K562 (cell line): ENCODE measurements around the gene CSNK1G1. TPM values are rescaled to one million over a fixed set of nuclear protein-coding genes. Genes with fewer than 3 reads are reported as not detected.

Source experiments
- ATAC-seq: fragments of 200-7000 bp; cut with Tn5 transposase; 3 replicates; pipeline ENCODE4 v1.9.1; 2020; ENCODE audit warnings: moderate library complexity
- BruUV-seq: library from RNA; stranded (reverse); fragments of 400-500 nt; replicated peaks from 2 replicates; lab custom pipeline; 2021; lab: Mats Ljungman, UMichigan
- CTCF ChIA-PET: fragments of 300-600 bp; formaldehyde crosslinking; extraction: SDS; loops from one replicate; lab custom pipeline; 2021; ENCODE audit warnings: low intra/inter-chr PET ratio; lab: Yijun Ruan, JAX
- POLR2A ChIA-PET: fragments of 300-600, 350-650 bp; sonication (Branson Sonifier 250); formaldehyde crosslinking; extraction: SDS; loops from one replicate; lab custom pipeline; 2021; ENCODE audit warnings: antibody characterized with exemption, inconsistent platforms; lab: Yijun Ruan, JAX
- DNase-seq, 4 experiments: peaks; one replicate each; pipeline versions ENCODE4 v3.0.0 to v3.0.0-alpha.2; 2011 to 2018; ENCODE audit warnings: low spot score in 3 of 4, mixed read lengths in 3 of 4; ENCODE audit errors: extremely low read depth in 1 of 4
- FAIRE-seq: peaks from 2 replicates; lab custom pipeline; 2011; peaks lifted over from hg19 to GRCh38; lab: Jason Lieb, UNC
- H2AFZ ChIP-seq: 2 replicates; pipeline ENCODE4 v1.6.0; 2011; ENCODE audit warnings: low read depth, low read length, control low read depth, inconsistent platforms
- H3K27ac ChIP-seq: fragments of 200-600 bp; 3 replicates; pipeline ENCODE4 v1.8.0; 2011; ENCODE audit warnings: low read depth, mild to moderate bottlenecking, control low read depth, inconsistent platforms, low read length, moderate library complexity, mixed read lengths; ENCODE audit errors: extremely low read depth
- H3K27me3 ChIP-seq, 2 experiments: fragments of 300-600 bp in 1 of 2; 2 replicates in 1 of 2; 3 replicates in 1 of 2; pipeline versions ENCODE4 v1.6.0 to v1.8.0; 2011; ENCODE audit warnings: inconsistent platforms in 2 of 2, low read length in 2 of 2, mild to moderate bottlenecking in 1 of 2, mixed read lengths in 1 of 2, moderate library complexity in 1 of 2; ENCODE audit not compliant: control insufficient read depth in 2 of 2, insufficient read depth in 2 of 2
- H3K36me3 ChIP-seq: fragments of 300-600 bp; 3 replicates; pipeline ENCODE4 v1.8.0; 2011; ENCODE audit warnings: mild to moderate bottlenecking, low read length, inconsistent platforms; ENCODE audit not compliant: control insufficient read depth, insufficient read depth
- H3K4me1 ChIP-seq, 2 experiments: fragments of 200-600 bp in 1 of 2; replicated peaks in 1 of 2; 2 replicates in 1 of 2; 3 replicates in 1 of 2; pipeline versions ENCODE4 v1.5.1 to v1.8.0; 2011; ENCODE audit warnings: inconsistent platforms in 2 of 2, low read length in 2 of 2, mild to moderate bottlenecking in 1 of 2, mixed read lengths in 1 of 2, moderate library complexity in 1 of 2; ENCODE audit not compliant: control insufficient read depth in 2 of 2, insufficient read depth in 2 of 2
- H3K4me2 ChIP-seq: 2 replicates; pipeline ENCODE4 v1.6.1; 2011; ENCODE audit warnings: low read length, control low read depth, inconsistent platforms, mixed read lengths; ENCODE audit not compliant: insufficient read depth
- H3K4me3 ChIP-seq: fragments of 200-600 bp; sonication (generic), shearing (Covaris generic); 2 replicates; pipeline ENCODE4 v1.5.1; 2016; ENCODE audit warnings: control low read depth, inconsistent platforms
- H3K79me2 ChIP-seq: fragments of 200-600 bp; 3 replicates; pipeline ENCODE4 v1.8.0; 2011; ENCODE audit warnings: low read length, inconsistent platforms; ENCODE audit not compliant: control insufficient read depth, insufficient read depth
- H3K9ac ChIP-seq, 2 experiments: 2 replicates each; pipeline versions ENCODE4 v1.6.0 to v1.6.1; 2011; ENCODE audit warnings: low read depth in 2 of 2, low read length in 2 of 2, control low read depth in 1 of 2, inconsistent platforms in 1 of 2, mild to moderate bottlenecking in 1 of 2, mixed read lengths in 1 of 2; ENCODE audit not compliant: insufficient read depth in 1 of 2
- H3K9me1 ChIP-seq: one replicate; pipeline ENCODE4 v1.6.0; 2011; ENCODE audit warnings: inconsistent platforms, mild to moderate bottlenecking, low read length, moderate library complexity; ENCODE audit not compliant: control insufficient read depth, insufficient read depth
- H3K9me3 ChIP-seq: replicated peaks from 2 replicates; pipeline ENCODE4 v1.5.1; 2011; ENCODE audit warnings: low read depth, low read length, inconsistent platforms; ENCODE audit not compliant: control insufficient read depth, insufficient read depth
- H4K20me1 ChIP-seq: replicated peaks from 2 replicates; pipeline ENCODE4 v1.6.1; 2011; ENCODE audit warnings: low read length, inconsistent platforms, mixed read lengths; ENCODE audit not compliant: control insufficient read depth, insufficient read depth
- CBFA2T3 ChIP-seq: fragments of 450-650 bp; IDR thresholded peaks from 2 replicates; pipeline ENCODE4 v1.6.1; 2017
- COPS2 ChIP-seq: fragments of 450-650 bp; conservative IDR thresholded peaks from 2 replicates; pipeline ENCODE4 v1.6.1; 2016; ENCODE audit warnings: mild to moderate bottlenecking, moderate library complexity
- FOXM1 ChIP-seq, 2 experiments: fragments of 450-650 bp in 1 of 2; sonication (generic) in 1 of 2; formaldehyde crosslinking in 1 of 2; IDR thresholded peaks; 2 replicates each; pipeline versions ENCODE4 v1.6.1 to v1.9.0; 2017 to 2022; ENCODE audit warnings: low read depth in 2 of 2, mild to moderate bottlenecking in 2 of 2, missing genetic modification reagents in 1 of 2, moderate library complexity in 1 of 2
- KLF10 ChIP-seq: fragments of 250-450 bp; sonication (Bioruptor Pico); IDR thresholded peaks from 2 replicates; pipeline ENCODE4 v1.6.1; 2021; ENCODE audit warnings: matching md5 sums
- NFYB ChIP-seq: IDR thresholded peaks from 2 replicates; pipeline ENCODE4 v1.6.1; 2011; ENCODE audit warnings: mild to moderate bottlenecking, moderate library complexity; ENCODE audit not compliant: insufficient read length; ENCODE audit errors: extremely low read depth
- NR2F6 ChIP-seq: fragments of 450-650 bp; formaldehyde crosslinking; IDR thresholded peaks from 2 replicates; pipeline ENCODE4 v1.4.0; 2020; ENCODE audit warnings: mild to moderate bottlenecking
- RBM15 ChIP-seq: fragments of 200-400 bp; formaldehyde crosslinking; IDR thresholded peaks from 2 replicates; pipeline ENCODE4 v1.6.1; 2018; ENCODE audit warnings: mild to moderate bottlenecking, low read length, moderate library complexity; ENCODE audit not compliant: insufficient read depth
- SAFB2 ChIP-seq: fragments of 200-400 bp; formaldehyde crosslinking; IDR thresholded peaks from 2 replicates; pipeline ENCODE4 v1.6.1; 2018; ENCODE audit warnings: borderline replicate concordance, low read length, low read depth, moderate library complexity; ENCODE audit not compliant: severe bottlenecking
- TCFL5 ChIP-seq: fragments of 250-450 bp; sonication (Bioruptor Pico); conservative IDR thresholded peaks from 2 replicates; pipeline ENCODE4 v1.6.1; 2021; ENCODE audit warnings: mild to moderate bottlenecking, moderate library complexity, matching md5 sums
- TFAM ChIP-seq: fragments of 250-450 bp; sonication (Bioruptor Pico); conservative IDR thresholded peaks from 2 replicates; pipeline ENCODE4 v1.5.0; 2021; ENCODE audit warnings: mild to moderate bottlenecking, moderate library complexity
- WHSC1 ChIP-seq: IDR thresholded peaks from one replicate; pipeline ENCODE4 v1.6.1; 2012; ENCODE audit warnings: low read length, control low read depth, inconsistent platforms
- ZNF121 ChIP-seq: sonication (generic); formaldehyde crosslinking; conservative IDR thresholded peaks from 2 replicates; pipeline ENCODE4 v1.8.0; 2022; ENCODE audit warnings: missing genetic modification reagents
- ZNF551 ChIP-seq: fragments of 250-450 bp; sonication (Bioruptor Pico); IDR thresholded peaks from 2 replicates; pipeline ENCODE4 v1.5.0; 2021; ENCODE audit warnings: mild to moderate bottlenecking, moderate library complexity
- ZNF583 ChIP-seq: fragments of 250-450 bp; sonication (Bioruptor Pico); IDR thresholded peaks from 2 replicates; pipeline ENCODE4 v1.4.0; 2020
- ZNF766 ChIP-seq: fragments of 200-800 bp; sonication (Bioruptor generic); conservative IDR thresholded peaks from 2 replicates; pipeline ENCODE4 v1.6.1; 2016; ENCODE audit warnings: missing genetic modification characterization, missing compliant biosample characterization
- WGBS: fragments of 100-300 bp; shearing (Covaris generic); methylation state at CpG from one replicate; pipeline ENCODE4 v1.1.6; 2016; ENCODE audit warnings: low coverage, mixed read lengths; ENCODE audit not compliant: insufficient coverage; ENCODE audit errors: missing lambda C conversion rate; 5-methylcytosine and 5-hydroxymethylcytosine counted together
- in situ Hi-C: fragments of 300-500 bp; cut with MboI; formaldehyde crosslinking; loops from 4 replicates; pipeline ENCODE4 v1.15.0; 2018; ENCODE audit warnings: inconsistent platforms, mixed read lengths
- intact Hi-C: fragments of 100-400 bp; cut with micrococcal nuclease; formaldehyde crosslinking; loops from 2 replicates; pipeline ENCODE4 v1.14.2; 2022
- polyA plus RNA-seq, 8 experiments: library from polyadenylated mRNA; depleted of rRNA in 4 of 8; stranded (reverse) in 5 of 8; unstranded in 3 of 8; fragments of >200 nt; fragmentation: Nextera tagmentation in 2 of 8; fragmentation: Illumina TruSeq in 1 of 8; extraction: Ambion mirVana in 2 of 8; extraction: Trizol in 1 of 8; gene quantifications; 2 replicates each; pipeline versions ENCODE4 v1.2.1 to v1.2.3, GENCODE V29; 2011 to 2014; ENCODE audit warnings: inconsistent platforms in 1 of 8, missing spikeins in 1 of 8
- total RNA-seq, 7 experiments: library from RNA; depleted of rRNA in 6 of 7; stranded (reverse); fragments of >200 nt in 6 of 7; fragmentation: Illumina TruSeq in 2 of 7; extraction: Trizol in 2 of 7; gene quantifications; 2 replicates each; pipeline versions ENCODE4 v1.2.1 to v1.2.3, GENCODE V29; 2011 to 2021; ENCODE audit warnings: low replicate concordance in 1 of 7
- TF ChIP-seq, protein P1 (sequence below): sonication (generic); formaldehyde crosslinking; IDR thresholded peaks from 2 replicates; pipeline ENCODE4 v1.8.0; 2022; ENCODE audit warnings: mild to moderate bottlenecking, missing genetic modification reagents
- TF ChIP-seq, protein P2 (sequence below): fragments of 450-650 bp; IDR thresholded peaks from 2 replicates; pipeline ENCODE4 v1.6.1; 2016; ENCODE audit warnings: antibody characterized with exemption
- TF ChIP-seq, protein P3 (sequence below): fragments of 250-450 bp; sonication (Bioruptor Pico); IDR thresholded peaks from 2 replicates; pipeline ENCODE4 v1.5.0; 2021; ENCODE audit warnings: mild to moderate bottlenecking, moderate library complexity

The CSNK1G1 gene
- total and polyA plus RNA-seq, 9 of the 15 experiments (the other 6 are each of a cell fraction or from before 2014, with no cell fraction given): 4.5 to 18.5 (median 9.5) TPM

DNA sequence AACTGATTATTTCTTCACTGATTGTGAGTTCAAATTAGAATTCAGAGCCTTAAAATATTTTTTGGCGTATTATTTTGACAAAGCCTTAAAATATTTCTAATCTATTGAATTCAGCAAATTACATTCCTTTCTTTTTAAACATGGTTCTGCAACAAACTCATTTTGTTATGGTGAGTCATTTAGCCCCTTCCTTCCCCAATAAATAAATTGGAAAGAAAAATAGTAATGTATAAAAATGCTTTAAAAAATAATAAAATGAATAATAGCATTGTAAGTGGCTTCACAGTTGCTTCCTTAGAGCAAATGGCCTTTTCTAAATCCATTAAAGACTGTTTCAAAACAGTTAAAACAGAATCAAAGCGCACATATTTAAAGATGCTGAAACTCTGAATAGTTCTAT is 12.1 kb downstream of the CSNK1G1 start:
- TF ChIP-seq TFAM (no peak), RBM15 (no peak), TCFL5 (CRISPR knock-in tag) (no peak), WHSC1 (no peak), NFYB (no peak), ZNF121 (CRISPR knock-in tag) (no peak), FOXM1 (IDR thresholded peaks at IDR 0.05; ENCODE audit: low read depth) (no peak), FOXM1 (CRISPR knock-in tag; IDR thresholded peaks at IDR 0.05; ENCODE audit: low read depth) (no peak), ZNF583 (no peak), NR2F6 (no peak), CBFA2T3 (no peak), KLF10 (CRISPR knock-in tag) (no peak), SAFB2 (no peak), ZNF766 (CRISPR knock-in tag) (no peak), COPS2 (no peak), ZNF551 (CRISPR knock-in tag) (no peak)
- TF ChIP-seq, protein P1, sequence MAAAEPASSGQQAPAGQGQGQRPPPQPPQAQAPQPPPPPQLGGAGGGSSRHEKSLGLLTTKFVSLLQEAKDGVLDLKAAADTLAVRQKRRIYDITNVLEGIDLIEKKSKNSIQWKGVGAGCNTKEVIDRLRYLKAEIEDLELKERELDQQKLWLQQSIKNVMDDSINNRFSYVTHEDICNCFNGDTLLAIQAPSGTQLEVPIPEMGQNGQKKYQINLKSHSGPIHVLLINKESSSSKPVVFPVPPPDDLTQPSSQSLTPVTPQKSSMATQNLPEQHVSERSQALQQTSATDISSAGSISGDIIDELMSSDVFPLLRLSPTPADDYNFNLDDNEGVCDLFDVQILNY: no peak
- TF ChIP-seq, protein P2, sequence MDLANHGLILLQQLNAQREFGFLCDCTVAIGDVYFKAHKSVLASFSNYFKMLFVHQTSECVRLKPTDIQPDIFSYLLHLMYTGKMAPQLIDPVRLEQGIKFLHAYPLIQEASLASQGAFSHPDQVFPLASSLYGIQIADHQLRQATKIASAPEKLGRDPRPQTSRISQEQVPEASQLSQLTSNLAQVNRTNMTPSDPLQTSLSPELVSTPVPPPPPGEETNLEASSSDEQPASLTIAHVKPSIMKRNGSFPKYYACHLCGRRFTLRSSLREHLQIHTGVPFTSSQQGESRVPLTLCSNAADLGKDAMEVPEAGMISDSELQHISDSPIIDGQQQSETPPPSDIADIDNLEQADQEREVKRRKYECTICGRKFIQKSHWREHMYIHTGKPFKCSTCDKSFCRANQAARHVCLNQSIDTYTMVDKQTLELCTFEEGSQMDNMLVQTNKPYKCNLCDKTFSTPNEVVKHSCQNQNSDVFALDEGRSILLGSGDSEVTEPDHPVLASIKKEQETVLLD: no peak
- TF ChIP-seq, protein P3, sequence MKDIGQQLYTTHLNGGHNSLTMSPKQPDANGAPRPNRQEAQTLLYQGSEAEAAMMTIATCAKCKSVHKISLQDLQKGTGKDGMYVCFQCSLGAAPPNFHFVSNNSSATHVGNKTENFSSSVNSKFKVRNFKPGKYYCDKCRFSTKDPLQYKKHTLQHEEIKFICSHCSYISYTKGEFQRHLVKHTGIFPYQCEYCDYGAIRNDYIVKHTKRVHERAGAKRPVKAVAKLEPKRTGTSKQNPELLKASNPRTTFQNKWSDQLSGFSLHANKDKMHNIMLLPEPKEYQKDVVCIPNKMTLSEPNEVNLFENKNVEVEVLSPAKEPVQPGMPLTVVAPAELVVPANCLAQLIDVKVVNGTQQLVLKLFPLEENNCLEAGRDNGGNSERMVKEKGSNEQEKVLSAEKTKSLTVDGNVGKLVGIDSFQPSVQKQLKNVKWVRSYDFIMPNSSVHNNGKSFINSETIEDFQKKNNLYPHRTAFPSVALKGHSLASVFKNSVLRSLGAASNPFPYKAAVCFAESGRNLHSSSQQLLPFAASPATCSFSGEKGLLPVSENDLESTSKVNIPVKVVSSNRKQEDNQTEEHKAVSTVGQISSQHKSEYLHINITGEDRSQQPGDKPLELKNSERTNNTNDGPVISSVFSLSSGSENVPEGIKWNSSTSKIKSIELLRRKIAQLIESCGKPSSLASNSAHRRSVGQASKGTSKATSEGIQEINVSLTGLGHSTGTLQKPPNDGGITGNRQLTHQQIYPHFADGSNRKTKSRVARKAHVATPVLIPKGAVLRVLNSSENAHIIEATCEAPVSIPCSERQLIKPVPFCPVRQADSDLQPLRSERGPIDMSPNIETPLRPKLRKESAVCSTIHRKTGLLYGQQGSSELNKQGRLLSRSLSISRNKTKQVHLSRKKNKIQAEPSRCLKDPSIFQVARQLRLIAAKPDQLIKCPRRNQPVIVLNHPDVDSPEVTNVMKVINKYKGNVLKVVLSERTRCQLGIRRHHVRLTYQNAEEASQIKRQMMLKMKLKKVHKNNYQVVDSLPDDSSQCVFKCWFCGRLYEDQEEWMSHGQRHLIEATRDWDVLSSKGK: no peak
- TF ChIP-seq, all 486 proteins: peak for 0
- no TSS peak for BruUV-seq
- H4K20me1 ChIP-seq: no peaks in the 10 kb centered on the region
- peaks cover 19% of the 10 kb centered on the region; the same call in 2 of the 3 replicates for H3K36me3 ChIP-seq
- ATAC-seq (no peak), FAIRE-seq (no peak), DNase-seq (no peak)
- 83% methylated on average over 2 of the region's 2 CpGs for WGBS
- no peak overlapping the region for H3K9ac ChIP-seq
- no peak overlapping the region for H3K4me2 ChIP-seq
- intact Hi-C loops (no loop called here), in situ Hi-C loops (no loop called here)
- peaks cover 27% of the 10 kb centered on the region for H3K79me2 ChIP-seq
- no peak overlapping the region for H3K27ac ChIP-seq
- no peaks in the 10 kb centered on the region for H3K9me1 ChIP-seq
- no peaks in the 10 kb centered on the region for H3K27me3 ChIP-seq
- H2AFZ ChIP-seq: no peak overlapping the region
- POLR2A ChIA-PET: no interaction called here
- H3K4me3 ChIP-seq: no peak overlapping the region
- H3K9me3 ChIP-seq: no peaks in the 10 kb centered on the region
- CTCF ChIA-PET: no interaction called here
- no peaks in the 10 kb centered on the region; a peak in 1 of 5 replicates for H3K4me1 ChIP-seq
